Fibroblast of lung (primary cell): ENCODE measurements around the gene ACP6.

Experiments used
- EZH2 ChIP-seq: IDR thresholded peaks from 2 replicates; pipeline ENCODE4 v1.5.1; 2012; ENCODE audit warnings: low read length, control low read depth, mild to moderate bottlenecking; ENCODE audit errors: missing control alignments
- TF ChIP-seq, protein P1 (sequence below), 2 donors: IDR thresholded peaks in 1 of 2; conservative IDR thresholded peaks in 1 of 2; 1 replicate in 1 of 2; 2 replicates in 1 of 2; pipeline ENCODE4 v1.5.1; 2011 to 2012; ENCODE audit warnings: low read length in 2 of 2, control low read depth in 1 of 2, inconsistent platforms in 1 of 2, low read depth in 1 of 2, mild to moderate bottlenecking in 1 of 2

DNA sequence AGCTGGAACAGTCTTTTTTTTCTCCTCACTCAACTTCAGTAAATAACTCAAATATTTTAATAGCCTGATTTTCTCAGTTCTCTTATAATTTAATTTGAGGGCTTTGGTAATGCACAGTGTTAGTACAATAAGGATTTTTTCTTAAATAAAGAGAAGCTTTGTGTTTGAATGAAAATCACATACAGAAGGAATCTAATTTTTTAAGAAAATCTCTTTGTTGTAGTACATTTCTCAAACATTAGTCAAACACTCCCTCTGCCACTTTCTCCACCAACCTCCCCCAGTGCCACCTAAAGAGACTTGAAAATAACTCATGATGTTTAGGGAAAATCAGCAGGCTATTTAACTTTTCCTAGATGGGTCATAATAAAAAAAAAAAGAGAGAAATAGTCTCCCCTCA lies 42.3 kb upstream of the ACP6 start:
- TF ChIP-seq, protein P1, sequence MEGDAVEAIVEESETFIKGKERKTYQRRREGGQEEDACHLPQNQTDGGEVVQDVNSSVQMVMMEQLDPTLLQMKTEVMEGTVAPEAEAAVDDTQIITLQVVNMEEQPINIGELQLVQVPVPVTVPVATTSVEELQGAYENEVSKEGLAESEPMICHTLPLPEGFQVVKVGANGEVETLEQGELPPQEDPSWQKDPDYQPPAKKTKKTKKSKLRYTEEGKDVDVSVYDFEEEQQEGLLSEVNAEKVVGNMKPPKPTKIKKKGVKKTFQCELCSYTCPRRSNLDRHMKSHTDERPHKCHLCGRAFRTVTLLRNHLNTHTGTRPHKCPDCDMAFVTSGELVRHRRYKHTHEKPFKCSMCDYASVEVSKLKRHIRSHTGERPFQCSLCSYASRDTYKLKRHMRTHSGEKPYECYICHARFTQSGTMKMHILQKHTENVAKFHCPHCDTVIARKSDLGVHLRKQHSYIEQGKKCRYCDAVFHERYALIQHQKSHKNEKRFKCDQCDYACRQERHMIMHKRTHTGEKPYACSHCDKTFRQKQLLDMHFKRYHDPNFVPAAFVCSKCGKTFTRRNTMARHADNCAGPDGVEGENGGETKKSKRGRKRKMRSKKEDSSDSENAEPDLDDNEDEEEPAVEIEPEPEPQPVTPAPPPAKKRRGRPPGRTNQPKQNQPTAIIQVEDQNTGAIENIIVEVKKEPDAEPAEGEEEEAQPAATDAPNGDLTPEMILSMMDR (conservative IDR thresholded peaks at IDR 0.05 in 1 of 2, IDR thresholded peaks at IDR 0.05 in 1 of 2; ENCODE audit: low read depth in 1 of 2, low read length in 2 of 2) = no peak
- TF ChIP-seq EZH2 = no peak
